SH-SY5Y (cell line): ENCODE results near the gene RBFOX1.

Experiments used
- GATA2 ChIP-seq: IDR thresholded peaks from 2 replicates; pipeline ENCODE4 v1.6.1; 2011; ENCODE audit warnings: mild to moderate bottlenecking, low read depth, low read length
- GATA3 ChIP-seq: IDR thresholded peaks from 2 replicates; pipeline ENCODE4 v1.6.1; 2011; ENCODE audit warnings: low read depth, mild to moderate bottlenecking, low read length, moderate library complexity

DNA sequence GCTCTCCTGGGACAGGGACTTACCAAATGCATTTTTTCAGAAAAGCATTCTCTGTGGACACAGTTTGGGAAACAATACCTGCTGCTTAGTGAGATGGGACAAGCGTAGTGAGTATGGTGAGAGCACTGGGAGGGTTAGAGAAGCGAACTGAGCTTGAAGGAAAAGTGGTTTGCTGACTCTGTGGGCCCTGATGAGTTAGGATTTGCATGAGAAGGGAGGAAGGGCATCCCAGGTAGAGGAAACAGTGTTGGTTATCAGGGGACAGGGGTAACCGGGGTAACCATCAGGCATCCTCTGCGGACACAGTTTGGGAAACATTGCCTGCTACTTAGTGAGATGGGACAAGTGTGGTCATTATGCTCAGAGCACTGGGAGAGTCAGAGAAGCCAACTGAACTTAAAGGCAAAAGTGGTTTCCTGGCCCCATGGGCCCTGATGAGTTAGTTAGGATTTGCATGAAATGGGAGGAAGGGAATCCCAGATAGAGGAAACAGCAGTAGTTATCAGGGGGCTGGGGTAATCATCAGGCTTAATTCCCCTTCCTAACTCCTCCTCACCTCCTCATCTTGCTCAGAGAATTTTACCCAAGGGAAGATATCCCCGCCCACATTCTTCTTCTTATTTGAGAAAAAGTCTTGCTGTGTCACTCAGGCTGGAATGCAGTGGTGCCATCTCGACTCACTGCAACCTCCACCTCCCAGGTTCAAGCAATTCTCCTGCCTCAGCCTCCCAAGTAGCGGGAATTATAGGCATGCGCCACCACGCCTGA is 319.3 kb downstream of the RBFOX1 start:
- TF ChIP-seq GATA3 (no peak), GATA2 (no peak)
